Cerebellar nuclear complex (tissue), 1 donor: ENCODE results near the gene ECE1.

ENCODE experiments used
- DNase-seq, 2 experiments: peaks; one replicate each; lab custom pipeline; 2025; lab: John Stamatoyannopoulos, UW

Gene ECE1

GRCh38 chr1:21325231-21325718 is 35.0 kb upstream of the ECE1 start:
- no peak for DNase-seq

GRCh38 chr1:21324368-21325141 is 34.3 kb upstream of the ECE1 start:
- DNase-seq, result no peak

GRCh38 chr1:21323091-21323490 is 32.8 kb upstream of the ECE1 start:
- DNase-seq, result no peak

- no peak for DNase-seq
Measured at GRCh38 chr1:21322681-21323016, 32.4 kb upstream of the ECE1 start.

GRCh38 chr1:21321963-21322680 is 31.9 kb upstream of the ECE1 start:
- no peak for DNase-seq

- no peak for DNase-seq
Measured at GRCh38 chr1:21320410-21321108, 30.3 kb upstream of the ECE1 start.

- DNase-seq, result no peak
Measured at GRCh38 chr1:21319447-21320407, 29.5 kb upstream of the ECE1 start.

GRCh38 chr1:21318714-21319159 is 28.5 kb upstream of the ECE1 start:
- no peak for DNase-seq

GRCh38 chr1:21318057-21318713 is 27.9 kb upstream of the ECE1 start:
- DNase-seq, result no peak

GRCh38 chr1:21317690-21318043 is 27.4 kb upstream of the ECE1 start:
- no peak for DNase-seq

GRCh38 chr1:21317035-21317689 is 26.9 kb upstream of the ECE1 start:
- DNase-seq, result no peak

- DNase-seq, result no peak
Measured at GRCh38 chr1:21314743-21315396, 24.6 kb upstream of the ECE1 start.

- no peak for DNase-seq
Measured at GRCh38 chr1:21313886-21314721, 23.8 kb upstream of the ECE1 start.

GRCh38 chr1:21313203-21313885 is 23.1 kb upstream of the ECE1 start:
- DNase-seq, result no peak

- no peak for DNase-seq
Measured at GRCh38 chr1:21312407-21312992, 22.2 kb upstream of the ECE1 start.

GRCh38 chr1:21311016-21311415 is 20.8 kb upstream of the ECE1 start:
- no peak for DNase-seq

GRCh38 chr1:21308847-21309652 is 18.8 kb upstream of the ECE1 start:
- DNase-seq, result no peak
